ENCODE data around the gene DGKD. TPM values are rescaled to one million over a fixed set of nuclear protein-coding genes. Genes with fewer than 3 reads are reported as not detected.

The DGKD gene
- polyA plus RNA-seq, 3 donors = 14.5 to 67.5 (median 16.6) TPM

DNA sequence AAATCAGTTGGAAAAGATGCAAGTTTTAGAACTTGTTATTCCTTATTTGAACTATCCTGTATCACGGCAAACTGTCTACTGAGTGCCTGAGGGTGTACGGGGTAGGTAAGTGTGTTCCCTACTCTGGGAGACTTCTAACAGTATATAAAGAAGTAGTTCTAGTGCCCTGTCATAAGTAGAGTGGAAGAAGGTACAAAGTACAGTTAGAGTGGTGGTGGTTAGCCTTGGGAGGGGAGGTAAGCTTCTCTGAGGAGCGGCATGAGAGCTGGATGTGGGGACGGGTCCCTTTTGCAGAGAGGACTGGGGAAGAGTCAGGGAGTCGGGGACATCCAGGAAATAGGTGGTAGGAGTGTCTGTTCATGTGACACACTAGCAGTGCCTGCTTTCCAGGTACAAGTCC lies 48.5 kb downstream of the DGKD start:
- Histone ChIP-seq H3K4me2 (replicated peaks; ENCODE audit: extremely low read depth, low read length, poor library complexity, severe bottlenecking) (no peak overlapping the region), H2AFZ (ENCODE audit: insufficient read depth, low read depth, low read length, poor library complexity, severe bottlenecking) (no peak overlapping the region), H3K27me3 (ENCODE audit: control insufficient read depth in 2 of 2, insufficient read depth in 2 of 2, low read length in 2 of 2) (no peaks in the 10 kb centered on the region), H3K4me3 (replicated peaks in 1 of 3; ENCODE audit: low read depth in 2 of 3, low read length in 3 of 3) (no peak overlapping the region), H3K36me3 (replicated peaks in 1 of 2; ENCODE audit: control insufficient read depth in 1 of 2, insufficient read depth in 2 of 2, low read length in 2 of 2) (peaks cover 55 to 94% of the 10 kb centered on the region in 2 donors), H3K79me2 (ENCODE audit: insufficient read depth, low read length) (peaks cover 46% of the 10 kb centered on the region), H3K9me3 (replicated peaks in 1 of 2; ENCODE audit: control insufficient read depth in 1 of 2, insufficient read depth in 1 of 2, low read length in 2 of 2) (no peaks in the 10 kb centered on the region), H3K27ac (ENCODE audit: low read depth in 1 of 2, low read length in 2 of 2) (no peak overlapping the region), H4K20me1 (ENCODE audit: insufficient read depth, low read length) (peaks cover 78% of the 10 kb centered on the region), H3K4me1 (ENCODE audit: control insufficient read depth in 1 of 2, insufficient read depth in 2 of 2, low read length in 2 of 2) (no peaks in the 10 kb centered on the region), H3K9ac (ENCODE audit: insufficient read depth, low read length, poor library complexity, severe bottlenecking) (no peak overlapping the region)
- 93% methylated on average over 4 of the region's 5 CpGs for WGBS (ENCODE audit: insufficient coverage)
- Mint-ChIP-seq H3K9me3 (no peaks in the 10 kb centered on the region), H3K27ac (peak overlapping the region in 4 of 7 donors; percentile 3 to 69 (median 61)), H3K4me3 (no peak overlapping the region), H3K27me3 (ENCODE audit: low read depth in 3 of 3) (no peaks in the 10 kb centered on the region), H3K36me3 (peaks cover 62 to 75% of the 10 kb centered on the region in 2 donors), H3K4me1 (no peaks in the 10 kb centered on the region)
- no peak for DNase-seq
- TF ChIP-seq, protein P1, sequence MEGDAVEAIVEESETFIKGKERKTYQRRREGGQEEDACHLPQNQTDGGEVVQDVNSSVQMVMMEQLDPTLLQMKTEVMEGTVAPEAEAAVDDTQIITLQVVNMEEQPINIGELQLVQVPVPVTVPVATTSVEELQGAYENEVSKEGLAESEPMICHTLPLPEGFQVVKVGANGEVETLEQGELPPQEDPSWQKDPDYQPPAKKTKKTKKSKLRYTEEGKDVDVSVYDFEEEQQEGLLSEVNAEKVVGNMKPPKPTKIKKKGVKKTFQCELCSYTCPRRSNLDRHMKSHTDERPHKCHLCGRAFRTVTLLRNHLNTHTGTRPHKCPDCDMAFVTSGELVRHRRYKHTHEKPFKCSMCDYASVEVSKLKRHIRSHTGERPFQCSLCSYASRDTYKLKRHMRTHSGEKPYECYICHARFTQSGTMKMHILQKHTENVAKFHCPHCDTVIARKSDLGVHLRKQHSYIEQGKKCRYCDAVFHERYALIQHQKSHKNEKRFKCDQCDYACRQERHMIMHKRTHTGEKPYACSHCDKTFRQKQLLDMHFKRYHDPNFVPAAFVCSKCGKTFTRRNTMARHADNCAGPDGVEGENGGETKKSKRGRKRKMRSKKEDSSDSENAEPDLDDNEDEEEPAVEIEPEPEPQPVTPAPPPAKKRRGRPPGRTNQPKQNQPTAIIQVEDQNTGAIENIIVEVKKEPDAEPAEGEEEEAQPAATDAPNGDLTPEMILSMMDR (IDR thresholded peaks at IDR 0.05) = no peak
- intact Hi-C loops (cut with micrococcal nuclease) = no loop called here

- Mint-ChIP-seq H3K4me3 (no peak overlapping the region), H3K27ac (peak overlapping the region in 4 of 7 donors; percentile 1 to 73 (median 23)), H3K4me1 (peaks cover 2% of the 10 kb centered on the region), H3K9me3 (peaks cover 0 to 1% (median 0%) of the 10 kb centered on the region in 7 donors), H3K36me3 (peaks cover 62 to 75% of the 10 kb centered on the region in 2 donors), H3K27me3 (ENCODE audit: low read depth in 3 of 3) (no peaks in the 10 kb centered on the region)
- H3K4me1 ChIP-seq (ENCODE audit: control insufficient read depth in 1 of 2, insufficient read depth in 2 of 2, low read length in 2 of 2) = no peaks in the 10 kb centered on the region
- H4K20me1 ChIP-seq (ENCODE audit: insufficient read depth, low read length) = peaks cover 84% of the 10 kb centered on the region
- DNase-seq = no peak
- H3K9me3 ChIP-seq (replicated peaks in 1 of 2; ENCODE audit: control insufficient read depth in 1 of 2, insufficient read depth in 1 of 2, low read length in 2 of 2) = no peaks in the 10 kb centered on the region
- H3K27ac ChIP-seq (ENCODE audit: low read depth in 1 of 2, low read length in 2 of 2) = no peak overlapping the region
- no peak overlapping the region for H3K4me3 ChIP-seq (replicated peaks in 1 of 3; ENCODE audit: low read depth in 2 of 3, low read length in 3 of 3)
- no peak overlapping the region for H3K9ac ChIP-seq (ENCODE audit: insufficient read depth, low read length, poor library complexity, severe bottlenecking)
- no peak overlapping the region for H2AFZ ChIP-seq (ENCODE audit: insufficient read depth, low read depth, low read length, poor library complexity, severe bottlenecking)
- H3K79me2 ChIP-seq (ENCODE audit: insufficient read depth, low read length) = peaks cover 60% of the 10 kb centered on the region
- peaks cover 53 to 96% of the 10 kb centered on the region in 2 donors for H3K36me3 ChIP-seq (replicated peaks in 1 of 2; ENCODE audit: control insufficient read depth in 1 of 2, insufficient read depth in 2 of 2, low read length in 2 of 2)
- intact Hi-C loops (cut with micrococcal nuclease) = no loop called here
- H3K27me3 ChIP-seq (ENCODE audit: control insufficient read depth in 2 of 2, insufficient read depth in 2 of 2, low read length in 2 of 2) = no peaks in the 10 kb centered on the region
- TF ChIP-seq, protein P1 (IDR thresholded peaks at IDR 0.05) = peak; percentile 27
- H3K4me2 ChIP-seq (replicated peaks; ENCODE audit: extremely low read depth, low read length, poor library complexity, severe bottlenecking) = no peak overlapping the region
Measured at GRCh38 chr2:233404222-233404621, 49.9 kb downstream of the DGKD start.
